HCT116 (cell line): Measurements from ENCODE around the gene NSF.
"Not testable (repeated sequence)": the region's sequence is repeated elsewhere in the genome, so short reads cannot be mapped to it uniquely, and the experiment has no call there.

Experiments used
- CEBPB ChIP-seq: IDR thresholded peaks from 2 replicates; pipeline ENCODE4 v1.6.1; 2012; ENCODE audit warnings: low read depth
- EZH2 ChIP-seq: fragments of 200-600 bp; sonication (generic); IDR thresholded peaks from 2 replicates; pipeline ENCODE4 v1.6.1; 2017; ENCODE audit warnings: antibody characterized with exemption, mixed run types
- EZH2phosphoT487 ChIP-seq: fragments of 200-600 bp; IDR thresholded peaks from 2 replicates; pipeline ENCODE4 v1.6.1; 2018; ENCODE audit warnings: antibody characterized with exemption, borderline replicate concordance
- JUND ChIP-seq: IDR thresholded peaks from 2 replicates; pipeline ENCODE4 v1.6.1; 2012
- POLR2A ChIP-seq: IDR thresholded peaks from 2 replicates; pipeline ENCODE4 v1.7.0; 2011; ENCODE audit warnings: borderline replicate concordance; ENCODE audit not compliant: insufficient read depth, insufficient read length; ENCODE audit errors: extremely low read depth
- POLR2AphosphoS5 ChIP-seq: IDR thresholded peaks from 2 replicates; pipeline ENCODE4 v1.6.1; 2011; ENCODE audit warnings: mild to moderate bottlenecking, low read depth, low read length, moderate library complexity
- RAD21 ChIP-seq: IDR thresholded peaks from 2 replicates; pipeline ENCODE4 v1.6.1; 2012; ENCODE audit warnings: low read depth, mild to moderate bottlenecking
- REST ChIP-seq: IDR thresholded peaks from 2 replicates; pipeline ENCODE4 v1.6.1; 2012; ENCODE audit warnings: low read depth
- SIN3A ChIP-seq: IDR thresholded peaks from 2 replicates; pipeline ENCODE4 v1.6.1; 2012; ENCODE audit warnings: low read depth
- SP1 ChIP-seq: IDR thresholded peaks from 2 replicates; pipeline ENCODE4 v1.6.1; 2012; ENCODE audit warnings: low read depth
- SRF ChIP-seq: IDR thresholded peaks from 2 replicates; pipeline ENCODE4 v1.6.1; 2012; ENCODE audit warnings: low read depth
- ZNF274 ChIP-seq: fragments of 200-500 bp; sonication (Bioruptor generic); IDR thresholded peaks from 2 replicates; pipeline ENCODE4 v1.6.1; 2014; ENCODE audit warnings: mild to moderate bottlenecking, low read depth, low read length, inconsistent platforms
- TF ChIP-seq, protein P1 (sequence below), 3 experiments: fragments of 200-600 bp in 1 of 3; sonication (generic) in 1 of 3; IDR thresholded peaks in 2 of 3; conservative IDR thresholded peaks in 1 of 3; 2 replicates each; pipeline ENCODE4 v1.5.1; 2012 to 2017; ENCODE audit warnings: low read depth in 2 of 3, low read length in 2 of 3, antibody characterized with exemption in 1 of 3, borderline replicate concordance in 1 of 3, control low read depth in 1 of 3, mild to moderate bottlenecking in 1 of 3, mixed read lengths in 1 of 3, mixed run types in 1 of 3, moderate library complexity in 1 of 3; ENCODE audit not compliant: insufficient read depth in 1 of 3
- TF ChIP-seq, protein P2 (sequence below): IDR thresholded peaks from 2 replicates; pipeline ENCODE4 v1.6.1; 2012

- not testable (repeated sequence) for TF ChIP-seq EZH2, SIN3A, RAD21, SRF, POLR2A, POLR2AphosphoS5, REST, JUND, SP1, CEBPB, EZH2phosphoT487, ZNF274
- TF ChIP-seq, protein P1, sequence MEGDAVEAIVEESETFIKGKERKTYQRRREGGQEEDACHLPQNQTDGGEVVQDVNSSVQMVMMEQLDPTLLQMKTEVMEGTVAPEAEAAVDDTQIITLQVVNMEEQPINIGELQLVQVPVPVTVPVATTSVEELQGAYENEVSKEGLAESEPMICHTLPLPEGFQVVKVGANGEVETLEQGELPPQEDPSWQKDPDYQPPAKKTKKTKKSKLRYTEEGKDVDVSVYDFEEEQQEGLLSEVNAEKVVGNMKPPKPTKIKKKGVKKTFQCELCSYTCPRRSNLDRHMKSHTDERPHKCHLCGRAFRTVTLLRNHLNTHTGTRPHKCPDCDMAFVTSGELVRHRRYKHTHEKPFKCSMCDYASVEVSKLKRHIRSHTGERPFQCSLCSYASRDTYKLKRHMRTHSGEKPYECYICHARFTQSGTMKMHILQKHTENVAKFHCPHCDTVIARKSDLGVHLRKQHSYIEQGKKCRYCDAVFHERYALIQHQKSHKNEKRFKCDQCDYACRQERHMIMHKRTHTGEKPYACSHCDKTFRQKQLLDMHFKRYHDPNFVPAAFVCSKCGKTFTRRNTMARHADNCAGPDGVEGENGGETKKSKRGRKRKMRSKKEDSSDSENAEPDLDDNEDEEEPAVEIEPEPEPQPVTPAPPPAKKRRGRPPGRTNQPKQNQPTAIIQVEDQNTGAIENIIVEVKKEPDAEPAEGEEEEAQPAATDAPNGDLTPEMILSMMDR (IDR thresholded peaks at IDR 0.05 in 2 of 3, conservative IDR thresholded peaks at IDR 0.05 in 1 of 3; ENCODE audit: borderline replicate concordance in 1 of 3, insufficient read depth in 1 of 3, low read depth in 2 of 3, low read length in 2 of 3): not testable (repeated sequence)
- TF ChIP-seq, protein P2, sequence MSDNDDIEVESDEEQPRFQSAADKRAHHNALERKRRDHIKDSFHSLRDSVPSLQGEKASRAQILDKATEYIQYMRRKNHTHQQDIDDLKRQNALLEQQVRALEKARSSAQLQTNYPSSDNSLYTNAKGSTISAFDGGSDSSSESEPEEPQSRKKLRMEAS: not testable (repeated sequence)
Measured at GRCh38 chr17:46571796-46572195, 18.7 kb upstream of the NSF start.
